ENCODE results near the gene FAM89B.

GRCh38 chr11:65574109-65574810, 1.9 kb downstream of the FAM89B start:
- TF ChIP-seq CTCF (IDR thresholded peaks at IDR 0.05) (peak; percentile 100), TCF7L2 (IDR thresholded peaks at IDR 0.05; ENCODE audit: low read depth, low read length) (no peak)
